BLaER1 (cell line): ENCODE data around the gene CES2.
A peak's percentile ranks its signal among the peaks of the same experiment; 100 is the strongest.
"Not testable (repeated sequence)": the region's sequence is repeated elsewhere in the genome, so short reads cannot be mapped to it uniquely, and the experiment has no call there.

Source experiments
- H3K27ac ChIP-seq: shearing (Covaris generic); formaldehyde crosslinking; 2 replicates; pipeline ENCODE4 v1.8.1; 2022
- H3K27me3 ChIP-seq: shearing (Covaris generic); formaldehyde crosslinking; 2 replicates; pipeline ENCODE4 v1.8.1; 2022
- H3K36me3 ChIP-seq: shearing (Covaris generic); formaldehyde crosslinking; 2 replicates; pipeline ENCODE4 v1.8.1; 2022
- H3K4me1 ChIP-seq: shearing (Covaris generic); formaldehyde crosslinking; 2 replicates; pipeline ENCODE4 v1.8.1; 2022
- H3K4me2 ChIP-seq: shearing (Covaris generic); formaldehyde crosslinking; 2 replicates; pipeline ENCODE4 v1.8.1; 2022
- H3K4me3 ChIP-seq: shearing (Covaris generic); formaldehyde crosslinking; 2 replicates; pipeline ENCODE4 v1.8.1; 2022
- H3K9ac ChIP-seq: shearing (Covaris generic); formaldehyde crosslinking; 2 replicates; pipeline ENCODE4 v1.8.1; 2022
- H3K9me3 ChIP-seq: shearing (Covaris generic); formaldehyde crosslinking; 2 replicates; pipeline ENCODE4 v1.8.1; 2022
- H4K20me1 ChIP-seq: shearing (Covaris generic); formaldehyde crosslinking; 2 replicates; pipeline ENCODE4 v1.8.1; 2022
- Cebpa-rat ChIP-seq: shearing (Covaris generic); IDR thresholded peaks from 2 replicates; pipeline ENCODE4 v1.8.1; 2022

CES2 gene

DNA sequence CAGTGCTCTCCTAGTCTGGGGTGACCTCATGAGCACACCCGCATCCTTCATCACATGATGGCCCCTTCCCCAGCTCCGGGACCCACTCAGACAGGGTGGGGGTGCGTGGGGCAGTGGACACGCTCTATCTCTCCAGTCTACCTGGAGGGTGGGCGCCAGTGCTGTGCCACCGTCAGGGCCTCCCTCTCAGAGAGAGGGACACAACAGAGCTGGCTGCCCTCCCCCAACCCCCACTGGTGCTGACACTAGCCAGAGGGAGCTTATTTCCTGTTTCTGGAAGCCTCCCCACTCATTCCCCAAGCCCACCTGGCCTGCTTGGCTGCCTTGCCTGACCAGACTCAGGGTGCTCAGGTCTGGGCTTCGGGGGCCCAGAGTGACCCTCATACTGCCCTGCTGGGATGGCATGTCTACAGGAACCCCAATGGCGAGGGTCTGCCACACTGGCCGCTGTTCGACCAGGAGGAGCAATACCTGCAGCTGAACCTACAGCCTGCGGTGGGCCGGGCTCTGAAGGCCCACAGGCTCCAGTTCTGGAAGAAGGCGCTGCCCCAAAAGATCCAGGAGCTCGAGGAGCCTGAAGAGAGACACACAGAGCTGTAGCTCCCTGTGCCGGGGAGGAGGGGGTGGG is 8.2 kb downstream of the CES2 start:
- Histone ChIP-seq H3K27me3 (peaks cover 18% of the 10 kb centered on the region), H4K20me1 (peaks cover 34% of the 10 kb centered on the region), H3K36me3 (peaks cover 56% of the 10 kb centered on the region), H3K4me3 (no peak overlapping the region), H3K9me3 (no peaks in the 10 kb centered on the region), H3K9ac (no peak overlapping the region), H3K4me1 (peaks cover 12% of the 10 kb centered on the region), H3K27ac (no peak overlapping the region), H3K4me2 (no peak overlapping the region)
- no peak for TF ChIP-seq Cebpa-rat

GRCh38 chr16:66944054-66944441 is 8.7 kb downstream of the CES2 start:
- no peak overlapping the region for H3K4me2 ChIP-seq
- H3K4me1 ChIP-seq = peaks cover 17% of the 10 kb centered on the region
- peaks cover 34% of the 10 kb centered on the region for H4K20me1 ChIP-seq
- no peaks in the 10 kb centered on the region for H3K9me3 ChIP-seq
- H3K4me3 ChIP-seq = no peak overlapping the region
- H3K36me3 ChIP-seq = peaks cover 51% of the 10 kb centered on the region
- no peak overlapping the region for H3K27ac ChIP-seq
- H3K27me3 ChIP-seq = peaks cover 23% of the 10 kb centered on the region
- H3K9ac ChIP-seq = no peak overlapping the region
- no peak for TF ChIP-seq Cebpa-rat

DNA sequence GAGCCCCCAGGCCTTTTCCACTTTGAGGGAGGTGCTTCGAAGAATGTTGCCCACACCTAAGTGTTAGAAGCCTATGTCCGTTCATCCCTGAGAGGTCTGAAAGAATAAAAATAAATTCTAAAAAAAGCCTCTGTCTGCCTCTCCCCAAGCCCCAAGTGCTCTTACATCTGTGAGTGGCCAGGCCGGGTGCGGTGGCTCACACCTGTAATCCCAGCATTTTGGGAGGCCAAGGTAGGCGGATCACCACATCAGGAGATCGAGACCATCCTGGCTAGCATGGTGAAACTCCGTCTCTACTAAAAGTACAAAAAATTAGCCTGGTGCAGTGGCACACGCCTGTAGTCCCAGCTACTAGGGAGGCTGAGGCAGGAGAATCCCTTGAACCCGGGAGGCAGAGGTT is 9.7 kb downstream of the CES2 start:
- H3K27ac ChIP-seq, H3K9me3 ChIP-seq, H3K4me3 ChIP-seq, H3K4me2 ChIP-seq, H3K9ac ChIP-seq: not testable (repeated sequence)
- Histone ChIP-seq H3K36me3 (peaks cover 42% of the 10 kb centered on the region), H3K4me1 (peaks cover 18% of the 10 kb centered on the region), H4K20me1 (peaks cover 28% of the 10 kb centered on the region), H3K27me3 (peaks cover 32% of the 10 kb centered on the region)

GRCh38 chr16:66945939-66946338 is 10.6 kb downstream of the CES2 start:
- TF ChIP-seq Cebpa-rat = no peak
- no peak overlapping the region for H3K27ac ChIP-seq
- no peak overlapping the region for H3K9ac ChIP-seq
- no peak overlapping the region for H3K4me3 ChIP-seq
- peaks cover 42% of the 10 kb centered on the region for H3K27me3 ChIP-seq
- H3K36me3 ChIP-seq = peaks cover 32% of the 10 kb centered on the region
- peaks cover 18% of the 10 kb centered on the region for H3K4me1 ChIP-seq
- H3K9me3 ChIP-seq = 0 out of 2 replicates have a peak, but pooled peaks cover under 1% of the 10 kb centered on the region
- peaks cover 22% of the 10 kb centered on the region for H4K20me1 ChIP-seq
- H3K4me2 ChIP-seq = no peak overlapping the region

- Histone ChIP-seq H4K20me1 (peaks cover 22% of the 10 kb centered on the region), H3K9me3 (0 out of 2 replicates have a peak, but pooled peaks cover 6% of the 10 kb centered on the region), H3K4me2 (no peak overlapping the region), H3K4me3 (no peak overlapping the region), H3K36me3 (peaks cover 26% of the 10 kb centered on the region), H3K27me3 (peaks cover 48% of the 10 kb centered on the region), H3K9ac (no peak overlapping the region), H3K27ac (no peak overlapping the region), H3K4me1 (peaks cover 18% of the 10 kb centered on the region)
- TF ChIP-seq Cebpa-rat = no peak
Observed at GRCh38 chr16:66946541-66946940, 11.2 kb downstream of the CES2 start.

GRCh38 chr16:66946974-66947301 is 11.6 kb downstream of the CES2 start:
- Histone ChIP-seq H3K9me3 (0 out of 2 replicates have a peak, but pooled peaks cover 7% of the 10 kb centered on the region), H4K20me1 (peaks cover 22% of the 10 kb centered on the region), H3K27me3 (peaks cover 52% of the 10 kb centered on the region), H3K4me2 (no peak overlapping the region), H3K4me1 (peaks cover 18% of the 10 kb centered on the region), H3K4me3 (no peak overlapping the region), H3K36me3 (peaks cover 22% of the 10 kb centered on the region), H3K9ac (no peak overlapping the region), H3K27ac (no peak overlapping the region)
- TF ChIP-seq Cebpa-rat = no peak

GRCh38 chr16:66947302-66948065 is 12.2 kb downstream of the CES2 start:
- no peak for TF ChIP-seq Cebpa-rat
- peak overlapping the region; percentile 85 for H3K4me2 ChIP-seq
- H3K27ac ChIP-seq = no peak overlapping the region
- H3K9ac ChIP-seq = no peak overlapping the region
- H3K4me1 ChIP-seq = peaks cover 18% of the 10 kb centered on the region
- peaks cover 17% of the 10 kb centered on the region for H3K36me3 ChIP-seq
- 0 out of 2 replicates have a peak, but pooled peaks cover 7% of the 10 kb centered on the region for H3K9me3 ChIP-seq
- H3K27me3 ChIP-seq = peaks cover 57% of the 10 kb centered on the region
- H3K4me3 ChIP-seq = peak overlapping the region; percentile 62
- H4K20me1 ChIP-seq = peaks cover 22% of the 10 kb centered on the region

- TF ChIP-seq Cebpa-rat = no peak
- H3K4me3 ChIP-seq = peak overlapping the region; percentile 62
- peak overlapping the region; percentile 85 for H3K4me2 ChIP-seq
- H4K20me1 ChIP-seq = peaks cover 22% of the 10 kb centered on the region
- peaks cover 9% of the 10 kb centered on the region for H3K36me3 ChIP-seq
- H3K9ac ChIP-seq = 0 out of 2 replicates have a peak overlapping the region, but pooled peaks have one; percentile 26
- 0 out of 2 replicates have a peak, but pooled peaks cover 7% of the 10 kb centered on the region for H3K9me3 ChIP-seq
- no peak overlapping the region for H3K27ac ChIP-seq
- H3K27me3 ChIP-seq = peaks cover 58% of the 10 kb centered on the region
- H3K4me1 ChIP-seq = peaks cover 18% of the 10 kb centered on the region
Observed at GRCh38 chr16:66948134-66948836, 13.0 kb downstream of the CES2 start.

DNA sequence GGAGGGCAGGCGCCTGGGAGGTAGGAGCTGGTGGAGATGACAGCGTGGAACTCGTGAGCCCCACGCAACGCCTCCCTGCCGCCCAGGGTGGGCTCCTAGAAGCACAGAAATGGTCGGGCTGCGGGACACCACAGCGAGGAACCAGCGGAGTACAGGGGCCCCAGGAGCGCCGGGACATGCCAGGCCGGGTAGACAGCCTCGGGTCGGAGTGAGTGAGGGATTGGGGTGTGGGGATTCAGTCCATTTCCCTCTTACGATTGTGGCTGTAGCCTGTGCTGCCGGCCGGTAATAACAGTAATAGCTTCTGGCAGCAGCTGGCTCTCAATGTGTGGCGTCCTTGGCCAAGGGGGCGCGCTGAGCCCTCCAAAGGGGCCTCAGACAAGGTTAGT is 13.5 kb downstream of the CES2 start:
- Histone ChIP-seq H3K9ac (0 out of 2 replicates have a peak overlapping the region, but pooled peaks have one; percentile 26), H3K9me3 (0 out of 2 replicates have a peak, but pooled peaks cover 7% of the 10 kb centered on the region), H3K4me2 (peak overlapping the region; percentile 85), H4K20me1 (peaks cover 17% of the 10 kb centered on the region), H3K27ac (no peak overlapping the region), H3K36me3 (peaks cover 3% of the 10 kb centered on the region), H3K4me1 (peaks cover 18% of the 10 kb centered on the region), H3K27me3 (peaks cover 58% of the 10 kb centered on the region), H3K4me3 (peak overlapping the region; percentile 62; the same call in 1 of the 2 replicates)
- TF ChIP-seq Cebpa-rat = no peak

DNA sequence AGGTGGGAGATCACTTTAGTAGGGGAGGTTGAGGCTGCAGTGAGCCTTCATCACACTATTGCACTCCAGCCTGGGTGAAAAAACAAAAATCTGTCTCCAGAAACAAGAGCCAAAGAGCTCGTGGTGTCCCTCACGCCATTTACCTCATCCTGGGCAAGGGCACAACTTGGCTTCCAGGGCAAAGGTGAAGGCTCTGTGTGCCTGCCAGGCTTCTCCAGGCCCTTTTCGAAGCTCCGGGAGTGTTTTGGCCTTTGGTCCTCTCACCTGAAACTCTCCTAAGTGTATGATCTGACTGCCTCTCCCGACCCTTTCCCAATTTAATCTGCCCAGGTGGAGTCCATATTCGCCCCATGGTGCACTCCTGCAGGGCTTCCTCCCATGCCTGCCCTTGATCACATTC is 14.2 kb downstream of the CES2 start:
- Histone ChIP-seq H3K9ac (no peak overlapping the region), H3K27me3 (peaks cover 58% of the 10 kb centered on the region), H3K4me1 (peaks cover 18% of the 10 kb centered on the region), H3K4me3 (no peak overlapping the region), H3K36me3 (no peaks in the 10 kb centered on the region), H3K27ac (no peak overlapping the region), H3K4me2 (no peak overlapping the region), H3K9me3 (0 out of 2 replicates have a peak, but pooled peaks cover 7% of the 10 kb centered on the region), H4K20me1 (peaks cover 17% of the 10 kb centered on the region)
- no peak for TF ChIP-seq Cebpa-rat
